Caco-2 (cell line): ENCODE data around the gene WNK1. TPM values are rescaled to one million over a fixed set of nuclear protein-coding genes. Genes with fewer than 3 reads are reported as not detected.
A peak's percentile ranks its signal among the peaks of the same experiment; 100 is the strongest.

ENCODE experiments used
- BruUV-seq: library from RNA; stranded (reverse); fragments of 400-500 nt; replicated peaks from 2 replicates; lab custom pipeline; 2021; lab: Mats Ljungman, UMichigan
- CTCF ChIA-PET: fragments of 300-600 bp; sonication (Branson Sonifier 250); formaldehyde crosslinking; loops from one replicate; lab custom pipeline; 2022; ENCODE audit warnings: antibody characterized with exemption; lab: Charles Lee
- POLR2A ChIA-PET: fragments of 300-600 bp; sonication (Branson Sonifier 250); formaldehyde crosslinking; loops from one replicate; lab custom pipeline; 2022; ENCODE audit warnings: antibody characterized with exemption; lab: Charles Lee
- DNase-seq, 2 experiments: peaks; one replicate each; pipeline versions ENCODE4 v3.0.0 to v3.0.0-alpha.2; 2020 to 2022
- H3K27me3 ChIP-seq: replicated peaks from 2 replicates; pipeline ENCODE4 v1.6.0; 2011; ENCODE audit warnings: low read length; ENCODE audit not compliant: control insufficient read depth, insufficient read depth
- H3K36me3 ChIP-seq: 2 replicates; pipeline ENCODE4 v1.5.1; 2011; ENCODE audit warnings: low read length; ENCODE audit not compliant: control insufficient read depth, insufficient read depth
- H3K4me1 ChIP-seq: fragments of 250-450 bp; sonication (Bioruptor Pico); 2 replicates; pipeline ENCODE4 v1.5.1; 2020; ENCODE audit warnings: mild to moderate bottlenecking
- H3K4me3 ChIP-seq: 2 replicates; pipeline ENCODE4 v1.5.1; 2011; ENCODE audit warnings: low read depth, mild to moderate bottlenecking, control low read depth, low read length
- H3K9me3 ChIP-seq: fragments of 250-450 bp; sonication (Bioruptor Pico); 2 replicates; pipeline ENCODE4 v1.5.1; 2020; ENCODE audit warnings: mild to moderate bottlenecking, moderate library complexity
- H3K27ac Mint-ChIP-seq: one replicate; pipeline ENCODE4 v1.8.0; 2022; ENCODE audit warnings: mixed read lengths; ENCODE audit not compliant: unreplicated experiment
- H3K27me3 Mint-ChIP-seq: one replicate; pipeline ENCODE4 v1.8.0; 2022; ENCODE audit warnings: mixed read lengths; ENCODE audit not compliant: insufficient read depth, unreplicated experiment
- H3K36me3 Mint-ChIP-seq: one replicate; pipeline ENCODE4 v1.8.0; 2022; ENCODE audit warnings: mild to moderate bottlenecking, mixed read lengths; ENCODE audit not compliant: insufficient read depth, unreplicated experiment
- H3K4me1 Mint-ChIP-seq: one replicate; pipeline ENCODE4 v1.8.0; 2022; ENCODE audit warnings: low read depth, mixed read lengths; ENCODE audit not compliant: unreplicated experiment
- H3K4me3 Mint-ChIP-seq: one replicate; pipeline ENCODE4 v1.8.0; 2022; ENCODE audit warnings: mild to moderate bottlenecking, moderate library complexity, mixed read lengths; ENCODE audit not compliant: unreplicated experiment
- H3K9me3 Mint-ChIP-seq: one replicate; pipeline ENCODE4 v1.8.0; 2022; ENCODE audit warnings: mixed read lengths; ENCODE audit not compliant: unreplicated experiment
- intact Hi-C: fragments of 100-400 bp; cut with micrococcal nuclease; formaldehyde crosslinking; loops from one replicate; pipeline ENCODE4 v1.10.0; 2022; ENCODE audit not compliant: unreplicated experiment
- total RNA-seq: library from RNA; stranded (reverse); gene quantifications from 2 replicates; pipeline ENCODE4 v1.2.3, GENCODE V29; 2022
- TF ChIP-seq, protein P1 (sequence below), 2 experiments: fragments of 200-600 bp in 1 of 2; IDR thresholded peaks; 1 replicate in 1 of 2; 2 replicates in 1 of 2; pipeline versions ENCODE4 v1.5.1 to v1.8.0; 2011 to 2022; ENCODE audit warnings: antibody characterized with exemption in 1 of 2, control low read depth in 1 of 2, inconsistent platforms in 1 of 2, low read depth in 1 of 2, low read length in 1 of 2, mild to moderate bottlenecking in 1 of 2, moderate library complexity in 1 of 2; ENCODE audit not compliant: insufficient read depth in 1 of 2, severe bottlenecking in 1 of 2, unreplicated experiment in 1 of 2

Gene WNK1
- total RNA-seq, 1 experiment from 2014 or later = 224 TPM

DNA sequence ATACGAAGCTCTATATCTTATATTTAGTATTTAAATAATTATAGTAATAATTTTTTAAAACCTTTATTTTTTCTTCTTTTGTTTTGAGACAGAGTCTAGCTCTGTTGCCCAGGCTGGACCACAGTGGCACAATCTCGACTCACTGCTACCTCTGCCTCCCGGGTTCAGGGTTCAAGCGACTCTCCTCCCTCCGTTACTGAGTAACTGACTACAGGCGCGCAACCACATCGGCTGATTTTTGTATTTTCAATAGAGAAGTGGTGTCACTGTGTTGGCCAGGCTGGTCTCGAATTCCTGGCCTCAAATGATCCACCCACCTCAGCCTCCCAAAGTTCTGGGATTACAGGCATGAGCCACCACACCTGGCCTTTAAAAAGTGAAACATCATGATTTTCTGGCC is 13.0 kb upstream of the WNK1 start:
- Histone ChIP-seq H3K27me3 (no peaks in the 10 kb centered on the region), H3K4me3 (no peak overlapping the region), H3K9me3 (no peaks in the 10 kb centered on the region), H3K4me1 (peaks cover 12% of the 10 kb centered on the region), H3K36me3 (no peaks in the 10 kb centered on the region)
- no peaks in the 10 kb centered on the region for H3K36me3 Mint-ChIP-seq
- ChIA-PET CTCF (interaction anchor here (1.5 kb wide), 1 partner anchor 12 kb away, joined by 7 read pairs; no protein-coding TSS in a partner anchor), POLR2A (no interaction called here)
- TF ChIP-seq, protein P1, sequence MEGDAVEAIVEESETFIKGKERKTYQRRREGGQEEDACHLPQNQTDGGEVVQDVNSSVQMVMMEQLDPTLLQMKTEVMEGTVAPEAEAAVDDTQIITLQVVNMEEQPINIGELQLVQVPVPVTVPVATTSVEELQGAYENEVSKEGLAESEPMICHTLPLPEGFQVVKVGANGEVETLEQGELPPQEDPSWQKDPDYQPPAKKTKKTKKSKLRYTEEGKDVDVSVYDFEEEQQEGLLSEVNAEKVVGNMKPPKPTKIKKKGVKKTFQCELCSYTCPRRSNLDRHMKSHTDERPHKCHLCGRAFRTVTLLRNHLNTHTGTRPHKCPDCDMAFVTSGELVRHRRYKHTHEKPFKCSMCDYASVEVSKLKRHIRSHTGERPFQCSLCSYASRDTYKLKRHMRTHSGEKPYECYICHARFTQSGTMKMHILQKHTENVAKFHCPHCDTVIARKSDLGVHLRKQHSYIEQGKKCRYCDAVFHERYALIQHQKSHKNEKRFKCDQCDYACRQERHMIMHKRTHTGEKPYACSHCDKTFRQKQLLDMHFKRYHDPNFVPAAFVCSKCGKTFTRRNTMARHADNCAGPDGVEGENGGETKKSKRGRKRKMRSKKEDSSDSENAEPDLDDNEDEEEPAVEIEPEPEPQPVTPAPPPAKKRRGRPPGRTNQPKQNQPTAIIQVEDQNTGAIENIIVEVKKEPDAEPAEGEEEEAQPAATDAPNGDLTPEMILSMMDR (IDR thresholded peaks at IDR 0.05; ENCODE audit: insufficient read depth in 1 of 2, low read depth in 1 of 2, low read length in 1 of 2, severe bottlenecking in 1 of 2, unreplicated experiment in 1 of 2) = no peak
- no peaks in the 10 kb centered on the region for H3K9me3 Mint-ChIP-seq
- peaks cover 9% of the 10 kb centered on the region for H3K4me1 Mint-ChIP-seq
- H3K27me3 Mint-ChIP-seq = no peaks in the 10 kb centered on the region
- no peak overlapping the region for H3K27ac Mint-ChIP-seq
- DNase-seq = no peak
- intact Hi-C loops = no loop called here
- no TSS peak for BruUV-seq
- no peak overlapping the region for H3K4me3 Mint-ChIP-seq

DNA sequence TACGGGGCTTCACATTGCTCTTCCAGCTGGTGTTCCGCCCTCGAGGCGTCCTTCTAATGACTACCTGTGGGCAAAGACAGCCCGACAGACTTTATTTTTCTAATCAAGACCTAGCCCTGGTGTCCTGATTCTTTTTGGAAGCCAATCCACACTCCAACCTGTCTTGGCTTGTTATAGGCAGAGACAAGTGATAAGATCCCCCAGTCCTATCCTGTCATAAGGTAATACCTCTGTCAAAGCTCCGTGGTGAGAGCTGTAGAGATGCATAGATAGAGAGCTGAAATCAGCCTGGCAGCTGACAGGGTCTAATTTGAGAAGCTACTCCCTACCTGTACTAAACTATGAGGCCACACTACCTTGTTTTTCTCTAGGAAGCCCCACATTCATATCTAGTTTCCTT is 11.5 kb upstream of the WNK1 start:
- no peaks in the 10 kb centered on the region for H3K36me3 ChIP-seq
- peaks cover 9% of the 10 kb centered on the region for H3K4me1 Mint-ChIP-seq
- POLR2A ChIA-PET = interaction anchor here (1.4 kb wide), 1 partner anchor 11 kb away, joined by 3 read pairs; the partner anchor contains the start of gene WNK1
- TF ChIP-seq, protein P1 (IDR thresholded peaks at IDR 0.05; ENCODE audit: insufficient read depth in 1 of 2, low read depth in 1 of 2, low read length in 1 of 2, severe bottlenecking in 1 of 2, unreplicated experiment in 1 of 2) = no peak
- H3K27me3 Mint-ChIP-seq = no peaks in the 10 kb centered on the region
- peaks cover 12% of the 10 kb centered on the region for H3K4me1 ChIP-seq
- peak in 1 of 2 experiments; percentile 20 for DNase-seq
- no peaks in the 10 kb centered on the region for H3K9me3 ChIP-seq
- H3K36me3 Mint-ChIP-seq = no peaks in the 10 kb centered on the region
- no peak overlapping the region for H3K4me3 Mint-ChIP-seq
- H3K4me3 ChIP-seq = no peak overlapping the region
- H3K27me3 ChIP-seq = no peaks in the 10 kb centered on the region
- H3K9me3 Mint-ChIP-seq = no peaks in the 10 kb centered on the region
- no TSS peak for BruUV-seq
- intact Hi-C loops = no loop called here
- H3K27ac Mint-ChIP-seq = peak overlapping the region; percentile 32
- CTCF ChIA-PET = interaction anchor here (2.5 kb wide), 1 partner anchor 10 kb away, joined by 18 read pairs; the partner anchor contains the start of gene WNK1

DNA sequence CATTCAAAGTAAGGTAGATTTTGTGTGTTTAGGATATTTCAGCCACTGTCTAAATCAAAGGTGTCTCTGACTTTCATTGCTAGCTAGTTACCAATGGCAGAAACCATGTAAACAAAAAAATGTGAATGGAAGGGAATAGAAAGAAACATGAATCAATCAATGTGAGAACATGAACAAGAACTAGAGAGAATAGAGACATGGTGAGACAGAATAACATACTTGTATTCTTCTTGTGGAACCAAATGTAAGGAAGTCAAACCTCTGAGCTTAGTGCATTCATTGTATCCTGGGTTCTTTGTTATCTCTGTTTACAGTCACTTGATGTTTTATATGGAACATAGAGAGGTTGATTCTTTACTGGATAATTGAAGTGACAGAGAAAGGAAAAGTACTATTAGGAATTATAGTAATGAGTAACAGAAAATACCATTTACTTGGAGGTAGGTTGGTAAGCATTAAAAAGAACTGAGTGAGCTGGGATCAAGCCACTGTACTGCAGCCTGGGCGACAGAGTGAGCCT is 2.6 kb upstream of the WNK1 start:
- Mint-ChIP-seq H3K36me3 (peaks cover 11% of the 10 kb centered on the region), H3K27me3 (no peaks in the 10 kb centered on the region), H3K9me3 (no peaks in the 10 kb centered on the region), H3K4me1 (peaks cover 16% of the 10 kb centered on the region), H3K27ac (no peak overlapping the region), H3K4me3 (no peak overlapping the region)
- Histone ChIP-seq H3K4me1 (peaks cover 9% of the 10 kb centered on the region), H3K27me3 (no peaks in the 10 kb centered on the region), H3K9me3 (no peaks in the 10 kb centered on the region), H3K4me3 (no peak overlapping the region), H3K36me3 (no peaks in the 10 kb centered on the region)
- DNase-seq = no peak
- TF ChIP-seq, protein P1 (IDR thresholded peaks at IDR 0.05; ENCODE audit: insufficient read depth in 1 of 2, low read depth in 1 of 2, low read length in 1 of 2, severe bottlenecking in 1 of 2, unreplicated experiment in 1 of 2) = no peak
- intact Hi-C loops = loop anchor here (2.0 kb wide), 1 partner anchor 99 kb away; no protein-coding TSS in a partner anchor
- POLR2A ChIA-PET = interaction anchor here (0.6 kb wide), 1 partner anchor 220 kb away, joined by 6 read pairs; no protein-coding TSS in a partner anchor
- CTCF ChIA-PET = interaction anchor here (1.4 to 4.4 kb wide), 6 partner anchors 9 to 199 kb away, joined by 4 to 102 read pairs (median 12); partner anchors contain the start of gene RAD52
- no TSS peak for BruUV-seq
